Stomach (tissue), 19 donors: ENCODE results near the gene PKN3. TPM values are rescaled to one million over a fixed set of nuclear protein-coding genes. Genes with fewer than 3 reads are reported as not detected.

Experiments
- DNase-seq, 2 donors: peaks; one replicate each; pipeline versions ENCODE4 v3.0.0 to v3.0.0-alpha.2; 2013 to 2019
- H3K27ac ChIP-seq, 5 donors: fragments of 200-600 bp in 4 of 5; sonication (generic) in 4 of 5; one replicate each; pipeline ENCODE4 v1.5.1; 2013 to 2019; ENCODE audit warnings: mild to moderate bottlenecking in 1 of 5, moderate library complexity in 1 of 5
- H3K27me3 ChIP-seq, 3 donors: fragments of 200-600 bp; sonication (generic); one replicate each; pipeline ENCODE4 v1.5.1; 2017 to 2019; ENCODE audit warnings: mixed run types in 1 of 3
- H3K36me3 ChIP-seq, 4 donors: fragments of 200-600 bp; sonication (generic); 1 replicate in 3 of 4; 2 replicates in 1 of 4; pipeline ENCODE4 v1.5.1; 2016 to 2019
- H3K4me1 ChIP-seq, 4 donors: fragments of 200-600 bp; sonication (generic); one replicate each; pipeline ENCODE4 v1.5.1; 2016 to 2019
- H3K4me3 ChIP-seq, 4 donors: fragments of 200-600 bp; sonication (generic) in 3 of 4; one replicate each; pipeline ENCODE4 v1.5.1; 2016 to 2019; ENCODE audit warnings: mild to moderate bottlenecking in 1 of 4
- H3K9me3 ChIP-seq, 4 donors: fragments of 200-600 bp; sonication (generic); one replicate each; pipeline ENCODE4 v1.5.1; 2016 to 2019
- CTCF ChIP-seq, 7 experiments: fragments of 450-650 bp in 4 of 7; fragments of 200-600 bp in 3 of 7; sonication (generic) in 3 of 7; IDR thresholded peaks; one replicate each; pipeline ENCODE4 v1.5.1; 2016 to 2019; ENCODE audit warnings: antibody characterized with exemption in 7 of 7, control low read depth in 2 of 7, mild to moderate bottlenecking in 1 of 7
- EP300 ChIP-seq: sonication (generic); formaldehyde crosslinking; IDR thresholded peaks from one replicate; pipeline ENCODE4 v1.6.1; 2017; ENCODE audit warnings: antibody characterized with exemption
- POLR2A ChIP-seq, 4 donors: fragments of 450-650 bp; IDR thresholded peaks; one replicate each; pipeline ENCODE4 v1.6.1; 2016; ENCODE audit warnings: antibody characterized with exemption in 4 of 4, control low read depth in 2 of 4, mild to moderate bottlenecking in 1 of 4, moderate library complexity in 1 of 4
- POLR2AphosphoS5 ChIP-seq, 3 donors: sonication (generic); formaldehyde crosslinking; IDR thresholded peaks; one replicate each; pipeline ENCODE4 v1.6.1; 2016; ENCODE audit warnings: antibody characterized with exemption in 3 of 3
- WGBS, 5 donors: extraction: QIAGEN DNeasy Blood & Tissue Kit in 3 of 5; methylation state at CpG; one replicate each; pipeline versions ENCODE4 v1.1.5 to v1.1.7; 2013 to 2018; 5-methylcytosine and 5-hydroxymethylcytosine counted together
- intact Hi-C: fragments of 100-400 bp; cut with DNase I; formaldehyde crosslinking; loops from one replicate; pipeline ENCODE4 v1.15.1; 2023; ENCODE audit warnings: low total_unique reads
- long read RNA-seq, 10 donors: transcript quantifications; one replicate each; lab custom pipeline, GENCODE V29; 2026
- polyA plus RNA-seq, 3 donors: library from polyadenylated mRNA; stranded (reverse); fragments of 200-250 nt; gene quantifications; one replicate each; pipeline ENCODE4 v1.2.3, GENCODE V29; 2013
- total RNA-seq, 5 donors: library from RNA; depleted of rRNA; stranded (reverse); fragments of >200 nt; gene quantifications; one replicate each; pipeline versions ENCODE4 v1.1.0 to v1.2.3, GENCODE V29; 2014 to 2016
- donor health status: healthy with polysubstance abuse.
- donor health status: Bipolar disorder and iron deficiency.
- donor health status: healthy.

Gene PKN3
- total RNA-seq (10 to 100 TPM in 3 of 5 donors, 1 to 10 TPM in 2; 5.0 to 23.2 (median 13.3) TPM), polyA plus RNA-seq (1 to 10 TPM; 5.3 to 8.0 (median 7.7) TPM)
- long read RNA-seq, donor 1, partial matches to known transcripts, result 16 of 16 reads
- long read RNA-seq, donor 1, other reads (novel, unspliced or antisense), result 0 of 16 reads
- long read RNA-seq, donor 2, partial matches to known transcripts, result 28 of 29 reads
- long read RNA-seq, donor 2, other reads (novel, unspliced or antisense), result 0 of 29 reads
- long read RNA-seq, donor 3, result 0 reads
- long read RNA-seq, donor 4, result 0 reads
- long read RNA-seq, donor 5, partial matches to known transcripts, result 17 of 17 reads
- long read RNA-seq, donor 5, other reads (novel, unspliced or antisense), result 0 of 17 reads
- long read RNA-seq, donor 6, partial matches to known transcripts, result 108 of 113 reads
- long read RNA-seq, donor 6, other reads (novel, unspliced or antisense), result 5 of 113 reads
- long read RNA-seq, donor 7, partial matches to known transcripts, result 18 of 18 reads
- long read RNA-seq, donor 7, other reads (novel, unspliced or antisense), result 0 of 18 reads
- long read RNA-seq, donor 8, result 0 reads
- long read RNA-seq, donor 9, partial matches to known transcripts, result 29 of 29 reads
- long read RNA-seq, donor 9, other reads (novel, unspliced or antisense), result 0 of 29 reads
- long read RNA-seq, donor 10, partial matches to known transcripts, result 13 of 13 reads
- long read RNA-seq, donor 10, other reads (novel, unspliced or antisense), result 0 of 13 reads

GRCh38 chr9:128702445-128702948 lies at the start of gene PKN3:
TSS of gene PKN3 (plus strand) at chr9:128702503. CDS start at chr9:128702916, 413 bp downstream.
- 0 to 1% (median 0%) methylated on average over 23 to 65 of the region's 65 CpGs for WGBS, 5 donors

GRCh38 chr9:128653908-128654307 lies 48.4 kb upstream of the PKN3 start:
- Histone ChIP-seq H3K27ac (no peak overlapping the region), H3K4me3 (no peak overlapping the region), H3K4me1 (peaks cover 7 to 13% (median 8%) of the 10 kb centered on the region in 4 donors), H3K9me3 (no peaks in the 10 kb centered on the region), H3K36me3 (no peaks in the 10 kb centered on the region), H3K27me3 (no peaks in the 10 kb centered on the region)
- intact Hi-C loops, result no loop called here
- DNase-seq, result no peak
- 95 to 97% (median 96%) methylated on average over 8 of the region's 8 CpGs for WGBS, 5 donors
- no peak for TF ChIP-seq CTCF (IDR thresholded peaks at IDR 0.05)

More at GRCh38 chr9:128702445-128702948, at the start of gene PKN3:
- Histone ChIP-seq H3K27me3 (no peaks in the 10 kb centered on the region), H3K4me3 (peak within 1 kb of the TSS; percentile 74 to 85 (median 80)), H3K4me1 (peaks cover 12 to 24% (median 16%) of the 10 kb centered on the region in 4 donors), H3K36me3 (peaks cover 0 to 11% (median 0%) of the 10 kb centered on the region in 4 donors), H3K27ac (peak within 1 kb of the TSS; percentile 71 to 88 (median 81)), H3K9me3 (no peaks in the 10 kb centered on the region)
- DNase-seq, result peak; percentile 90 to 96
- TF ChIP-seq POLR2A (IDR thresholded peaks at IDR 0.05), result no peak
- TF ChIP-seq CTCF (IDR thresholded peaks at IDR 0.05), result peak in 5 of 7 experiments; percentile 72 to 93 (median 83)
- TF ChIP-seq POLR2AphosphoS5 (IDR thresholded peaks at IDR 0.05), result peak in 2 of 3 donors; percentile 30 to 47
- no peak for TF ChIP-seq EP300
- intact Hi-C loops, result no loop called here

- Histone ChIP-seq H3K36me3 (no peaks in the 10 kb centered on the region), H3K27ac (no peak overlapping the region), H3K9me3 (no peaks in the 10 kb centered on the region), H3K27me3 (no peaks in the 10 kb centered on the region), H3K4me3 (no peak overlapping the region), H3K4me1 (peaks cover 7 to 13% (median 8%) of the 10 kb centered on the region in 4 donors)
- 95 to 100% (median 97%) methylated on average over 1 of the region's 1 CpG for WGBS, 5 donors
- DNase-seq, result no peak
- TF ChIP-seq EP300 (no peak), POLR2AphosphoS5 (IDR thresholded peaks at IDR 0.05) (no peak), CTCF (IDR thresholded peaks at IDR 0.05) (no peak), POLR2A (IDR thresholded peaks at IDR 0.05) (no peak)
- intact Hi-C loops, result no loop called here
These were observed 47.8 kb upstream of the PKN3 start for GRCh38 chr9:128654481-128654880.
